HepG2 (cell line): ENCODE results near the gene TLR6. TPM values are rescaled to one million over a fixed set of nuclear protein-coding genes. Genes with fewer than 3 reads are reported as not detected.

Experiments used
- ATAC-seq: fragments of 200-7000 bp; cut with Tn5 transposase; 3 replicates; pipeline ENCODE4 v1.9.1; 2020; ENCODE audit warnings: mild to moderate bottlenecking, moderate library complexity
- BruUV-seq: library from RNA; stranded (reverse); fragments of 400-500 nt; replicated peaks from 2 replicates; lab custom pipeline; 2021; lab: Mats Ljungman, UMichigan
- CTCF ChIA-PET: fragments of 300-600 bp; formaldehyde crosslinking; extraction: SDS; loops from one replicate; lab custom pipeline; 2021; ENCODE audit warnings: low total read pairs, inconsistent platforms, low intra/inter-chr PET ratio; lab: Yijun Ruan, JAX
- POLR2A ChIA-PET: fragments of 350-600 bp; sonication (Branson Sonifier 250); formaldehyde crosslinking; loops from one replicate; lab custom pipeline; 2020; ENCODE audit warnings: antibody characterized with exemption, inconsistent platforms; lab: Yijun Ruan, JAX
- DNase-seq: peaks from one replicate; pipeline ENCODE4 v3.0.0-alpha.2; 2015; ENCODE audit warnings: low spot score
- FAIRE-seq: peaks from 3 replicates; lab custom pipeline; 2011; peaks lifted over from hg19 to GRCh38; lab: Jason Lieb, UNC
- H2AFZ ChIP-seq: one replicate; pipeline ENCODE4 v1.6.1; 2011; ENCODE audit warnings: low read length, inconsistent platforms
- H3K27ac ChIP-seq: fragments of 300-600 bp; 3 replicates; pipeline ENCODE4 v1.8.0; 2011; ENCODE audit warnings: mixed run types, mild to moderate bottlenecking, mixed read lengths, low read length, inconsistent platforms; ENCODE audit not compliant: insufficient read depth; ENCODE audit errors: extremely low read length
- H3K27me3 ChIP-seq, 2 experiments: fragments of 200-600 bp in 1 of 2; 2 replicates in 1 of 2; 3 replicates in 1 of 2; pipeline versions ENCODE4 v1.6.0 to v1.8.0; 2011; ENCODE audit warnings: low read length in 2 of 2, mild to moderate bottlenecking in 2 of 2, moderate library complexity in 2 of 2, inconsistent platforms in 1 of 2; ENCODE audit not compliant: insufficient read depth in 2 of 2, control insufficient read depth in 1 of 2
- H3K36me3 ChIP-seq, 2 experiments: fragments of 200-600 bp in 1 of 2; replicated peaks in 1 of 2; 2 replicates in 1 of 2; 3 replicates in 1 of 2; pipeline versions ENCODE4 v1.5.1 to v1.8.0; 2011; ENCODE audit warnings: low read length in 2 of 2, inconsistent platforms in 1 of 2; ENCODE audit not compliant: insufficient read depth in 2 of 2, control insufficient read depth in 1 of 2
- H3K4me1 ChIP-seq: 2 replicates; pipeline ENCODE4 v1.5.1; 2012; ENCODE audit warnings: low read length, inconsistent platforms; ENCODE audit not compliant: insufficient read depth
- H3K4me2 ChIP-seq: 2 replicates; pipeline ENCODE4 v1.6.0; 2011; ENCODE audit warnings: low read depth, low read length, inconsistent platforms
- H3K4me3 ChIP-seq, 3 experiments: fragments of 200-600 bp in 1 of 3; sonication (generic), shearing (Covaris generic) in 1 of 3; replicated peaks in 1 of 3; 2 replicates each; pipeline ENCODE4 v1.5.1; 2011 to 2016; ENCODE audit warnings: low read length in 3 of 3, inconsistent platforms in 2 of 3, low read depth in 2 of 3, mild to moderate bottlenecking in 2 of 3, control low read depth in 1 of 3, mixed read lengths in 1 of 3; ENCODE audit not compliant: insufficient read depth in 1 of 3
- H3K79me2 ChIP-seq: one replicate; pipeline ENCODE4 v1.6.1; 2011; ENCODE audit warnings: low read length, inconsistent platforms; ENCODE audit not compliant: insufficient read depth
- H3K9ac ChIP-seq: 2 replicates; pipeline ENCODE4 v1.6.0; 2011; ENCODE audit warnings: mild to moderate bottlenecking, low read depth, low read length, inconsistent platforms; ENCODE audit not compliant: insufficient read depth
- H3K9me3 ChIP-seq: 2 replicates; pipeline ENCODE4 v1.5.1; 2012; ENCODE audit warnings: mild to moderate bottlenecking, low read length
- H4K20me1 ChIP-seq: 2 replicates; pipeline ENCODE4 v1.6.0; 2011; ENCODE audit warnings: inconsistent platforms, mild to moderate bottlenecking, low read length, moderate library complexity; ENCODE audit not compliant: insufficient read depth
- ASH2L ChIP-seq: fragments of 300-600, 200-600 bp; sonication (generic); IDR thresholded peaks from 2 replicates; pipeline ENCODE4 v1.7.0; 2017; ENCODE audit warnings: low read depth, mild to moderate bottlenecking, moderate library complexity, mixed read lengths, low read length; ENCODE audit not compliant: insufficient read length
- HNF1A ChIP-seq, 2 experiments: sonication (generic) in 1 of 2; formaldehyde crosslinking in 1 of 2; IDR thresholded peaks; 2 replicates each; pipeline versions ENCODE4 v1.4.0 to v1.6.1; 2016 to 2020; ENCODE audit warnings: borderline replicate concordance in 1 of 2, low read depth in 1 of 2, mild to moderate bottlenecking in 1 of 2, missing genetic modification reagents in 1 of 2
- MED1 ChIP-seq: sonication (generic); formaldehyde crosslinking; IDR thresholded peaks from 2 replicates; pipeline ENCODE4 v1.4.0; 2020; ENCODE audit warnings: missing genetic modification reagents
- ZBTB33 ChIP-seq: sonication (generic); formaldehyde crosslinking; IDR thresholded peaks from 2 replicates; pipeline ENCODE4 v1.4.0; 2020; ENCODE audit warnings: missing genetic modification reagents
- WGBS: methylation state at CpG from one replicate; pipeline ENCODE4 v1.1.6; 2017; ENCODE audit warnings: low lambda C conversion rate; 5-methylcytosine and 5-hydroxymethylcytosine counted together
- in situ Hi-C: cut with HindIII; loops from 2 replicates; pipeline ENCODE4 v1.10.0; 2017; ENCODE audit warnings: low pct_unique_long_range_greater_than_20kb; ENCODE audit not compliant: extremely low pct_ligation_motif_present
- intact Hi-C: fragments of 100-400 bp; cut with micrococcal nuclease; formaldehyde crosslinking; loops from one replicate; pipeline ENCODE4 v1.10.0; 2022; ENCODE audit not compliant: unreplicated experiment
- polyA plus RNA-seq, 8 experiments: library from polyadenylated mRNA; depleted of rRNA in 3 of 8; stranded (reverse) in 7 of 8; unstranded in 1 of 8; fragments of >200 nt; fragmentation: Illumina TruSeq in 4 of 8; extraction: Trizol in 4 of 8; gene quantifications; 2 replicates each; pipeline versions ENCODE4 v1.2.1 to v1.2.3, GENCODE V29; 2011 to 2016; ENCODE audit warnings: low read depth in 4 of 8, missing spikeins in 1 of 8, mixed read lengths in 1 of 8; ENCODE audit not compliant: insufficient read depth in 1 of 8
- total RNA-seq, 5 experiments: library from RNA; depleted of rRNA; stranded (reverse); fragments of >200 nt; fragmentation: Illumina TruSeq; extraction: Trizol; gene quantifications; 2 replicates each; pipeline ENCODE4 v1.2.3, GENCODE V29; 2016; ENCODE audit warnings: low read depth in 1 of 5

Gene TLR6
- total and polyA plus RNA-seq, 2 of the 13 experiments (the other 11 are each of a cell fraction or from before 2014, with no cell fraction given): 0.33 to 0.71 TPM

- TF ChIP-seq HNF1A (IDR thresholded peaks at IDR 0.05; ENCODE audit: low read depth) (no peak), HNF1A (CRISPR knock-in tag; IDR thresholded peaks at IDR 0.05; ENCODE audit: borderline replicate concordance) (no peak)
Observed at GRCh38 chr4:38784141-38784540, 72.5 kb downstream of the TLR6 start (continued).

- Histone ChIP-seq H3K9ac (no peak overlapping the region), H4K20me1 (no peaks in the 10 kb centered on the region), H3K4me3 (no peak overlapping the region), H3K79me2 (no peaks in the 10 kb centered on the region), H2AFZ (no peak overlapping the region), H3K27me3 (0 out of 5 replicates have a peak, but pooled peaks cover 0 to 8% of the 10 kb centered on the region in 2 experiments), H3K36me3 (no peaks in the 10 kb centered on the region), H3K9me3 (no peaks in the 10 kb centered on the region), H3K27ac (no peak overlapping the region), H3K4me2 (no peak overlapping the region)
- in situ Hi-C loops: no loop called here
- POLR2A ChIA-PET: no interaction called here
- 53% methylated on average over 7 of the region's 8 CpGs for WGBS
- no peak for FAIRE-seq
- intact Hi-C loops: no loop called here
- TF ChIP-seq MED1 (CRISPR knock-in tag) (no peak), ASH2L (no peak), ZBTB33 (CRISPR knock-in tag) (peak; percentile 79)
- TF ChIP-seq, all 625 proteins: peak for 1
- no peak for DNase-seq
- peaks cover 12% of the 10 kb centered on the region for H3K4me1 ChIP-seq
- BruUV-seq: no TSS peak
- CTCF ChIA-PET: interaction anchor here (0.7 to 1.9 kb wide), 3 partner anchors 22 to 603 kb away, joined by 3 to 16 read pairs (median 3); partner anchors contain the start of gene TLR1
- no peak; the same call in 2 of the 3 replicates for ATAC-seq
Observed at GRCh38 chr4:38783109-38783460, 73.5 kb downstream of the TLR6 start.
